GM18502 (cell line): Measurements from ENCODE around the gene MB.
"Not testable (repeated sequence)": the region's sequence is repeated elsewhere in the genome, so short reads cannot be mapped to it uniquely, and the experiment has no call there.

Experiments
- ATAC-seq: cut with Tn5 transposase; IDR thresholded peaks from one replicate; pipeline ENCODE4 v1.9.1; 2021; ENCODE audit warnings: mild to moderate bottlenecking; ENCODE audit not compliant: unreplicated experiment, poor library complexity

The MB gene

DNA sequence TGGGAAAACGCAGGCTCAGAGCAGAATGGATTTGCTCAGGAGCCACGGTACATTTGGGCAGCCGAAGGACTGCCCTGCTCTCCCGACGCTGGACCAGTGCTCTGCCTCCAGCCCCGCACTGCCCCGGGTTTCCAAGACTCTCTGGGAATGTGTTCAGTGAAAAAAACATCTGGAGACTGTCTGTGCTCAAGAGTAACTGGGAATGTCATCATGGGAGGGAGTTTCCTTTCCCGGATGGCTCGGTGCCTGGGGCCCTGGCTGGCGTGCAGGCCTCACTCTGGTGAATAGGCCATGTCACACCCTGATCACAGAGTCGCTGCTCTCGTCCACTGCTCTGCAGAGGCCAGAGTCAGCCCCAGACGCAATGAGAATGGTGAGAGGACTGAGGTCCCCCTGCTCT, 21.3 kb upstream of the MB start:
- ATAC-seq = no peak

DNA sequence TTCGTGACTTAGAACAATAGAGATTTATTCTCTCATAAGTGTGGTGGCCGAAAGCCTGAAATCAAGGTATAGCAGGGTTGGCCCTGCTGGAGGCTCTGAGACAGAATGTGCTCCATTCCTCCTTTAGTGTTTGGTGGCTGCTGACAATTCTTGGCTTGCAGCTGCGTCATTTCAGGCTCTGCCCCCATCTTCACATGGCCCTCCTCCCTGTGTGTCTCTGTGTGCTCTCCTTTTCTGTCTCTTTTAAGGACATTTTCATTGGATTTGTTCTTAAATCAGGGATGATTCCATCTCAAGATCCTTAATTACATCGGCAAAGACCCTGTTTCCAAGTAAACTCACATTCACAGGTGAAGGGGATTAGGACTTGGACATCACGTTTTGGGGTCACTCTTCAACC, 20.9 kb upstream of the MB start:
- ATAC-seq = no peak

- ATAC-seq = no peak
Measured at GRCh38 chr22:35637254-35637653, 20.1 kb upstream of the MB start.

DNA sequence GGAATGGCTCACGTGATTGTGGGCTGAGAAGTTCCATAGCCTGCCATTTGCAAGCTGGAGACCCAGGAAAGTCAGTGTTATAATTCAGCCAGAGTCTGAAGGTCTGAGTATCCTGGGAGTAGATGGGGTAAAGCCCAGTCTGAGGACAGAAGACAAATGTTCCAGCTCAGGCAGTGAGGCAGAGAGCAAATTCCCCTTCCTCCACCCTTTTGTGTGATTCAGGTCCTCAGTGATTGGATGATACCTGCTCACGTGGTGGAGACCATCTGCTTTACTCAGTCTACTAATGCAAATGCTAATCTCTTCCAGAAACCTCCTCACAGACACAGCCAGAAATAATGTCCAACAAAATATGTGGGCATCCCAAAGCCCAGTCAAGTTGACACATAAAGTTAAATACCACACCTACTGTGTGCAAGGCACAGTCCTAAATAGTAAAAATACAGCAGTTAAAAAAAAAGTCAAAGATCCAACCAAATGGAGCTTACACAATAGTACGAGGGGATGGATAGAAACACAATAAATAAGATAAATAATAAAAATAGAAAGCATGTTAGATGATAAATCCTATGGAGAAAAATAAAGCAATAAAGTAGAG, 17.9 kb upstream of the MB start:
- no peak for ATAC-seq

DNA sequence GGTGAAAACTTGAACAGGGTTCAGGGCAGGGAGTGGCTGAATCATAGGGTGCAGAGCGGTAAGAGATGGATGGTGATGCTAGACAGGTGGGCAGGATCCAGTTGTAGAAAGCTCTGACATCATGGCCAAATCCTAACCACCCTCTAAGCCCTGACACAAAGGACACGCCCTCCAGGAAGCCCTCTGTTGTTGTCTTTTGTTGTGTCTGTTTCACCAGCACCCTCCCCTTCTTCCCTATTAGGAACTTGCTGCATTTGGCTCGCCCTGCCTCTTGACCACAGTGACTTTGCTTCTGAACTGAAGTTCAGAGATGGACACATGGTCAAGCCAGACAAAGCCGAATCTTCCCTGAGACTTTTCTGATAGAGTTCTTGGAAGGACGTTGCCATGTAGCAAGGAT, 16.9 kb upstream of the MB start:
- ATAC-seq = no peak

DNA sequence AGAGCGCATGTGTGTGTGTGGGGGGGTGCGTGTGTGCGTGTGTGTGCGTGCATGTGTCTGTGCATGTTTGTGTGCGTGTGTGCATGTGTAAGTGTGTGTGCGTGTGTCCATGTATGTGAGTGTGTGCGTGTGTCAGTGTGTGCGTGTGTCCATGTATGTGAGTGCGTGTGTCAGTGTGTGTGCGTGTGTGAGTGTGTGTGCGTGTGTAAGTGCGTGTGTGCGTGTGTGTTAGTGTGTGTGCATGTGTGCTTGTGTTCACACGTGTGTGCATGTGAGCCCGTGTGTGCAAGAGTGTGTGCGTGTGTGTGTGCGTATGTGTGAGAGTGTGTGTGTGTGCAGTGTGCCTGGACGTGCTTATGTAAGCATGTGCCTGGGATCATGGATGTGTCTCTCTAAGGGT, 16.4 kb upstream of the MB start:
- ATAC-seq = no peak

GRCh38 chr22:35632935-35633334, 15.8 kb upstream of the MB start:
- ATAC-seq = no peak

GRCh38 chr22:35631597-35631996, 14.5 kb upstream of the MB start:
- no peak for ATAC-seq

DNA sequence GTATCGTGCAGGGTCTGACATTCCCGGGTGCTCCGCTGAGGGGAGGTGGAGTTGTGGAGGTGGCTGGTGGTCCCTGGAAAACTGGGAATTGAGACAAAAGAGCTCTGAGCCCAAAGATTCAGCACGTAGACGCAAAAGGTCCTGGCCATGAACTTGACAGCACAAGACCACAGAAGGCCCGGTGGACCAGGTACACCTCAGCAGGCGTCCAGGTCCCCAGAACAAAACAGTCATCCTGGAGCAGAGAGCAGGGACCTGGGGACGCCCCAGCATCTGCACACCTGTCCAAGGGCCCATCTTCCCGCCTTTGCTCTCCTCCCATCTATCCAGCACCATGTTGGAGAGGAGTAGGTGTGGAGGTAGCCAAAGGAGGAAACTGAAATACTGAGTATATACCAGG, 13.8 kb upstream of the MB start:
- no peak for ATAC-seq

DNA sequence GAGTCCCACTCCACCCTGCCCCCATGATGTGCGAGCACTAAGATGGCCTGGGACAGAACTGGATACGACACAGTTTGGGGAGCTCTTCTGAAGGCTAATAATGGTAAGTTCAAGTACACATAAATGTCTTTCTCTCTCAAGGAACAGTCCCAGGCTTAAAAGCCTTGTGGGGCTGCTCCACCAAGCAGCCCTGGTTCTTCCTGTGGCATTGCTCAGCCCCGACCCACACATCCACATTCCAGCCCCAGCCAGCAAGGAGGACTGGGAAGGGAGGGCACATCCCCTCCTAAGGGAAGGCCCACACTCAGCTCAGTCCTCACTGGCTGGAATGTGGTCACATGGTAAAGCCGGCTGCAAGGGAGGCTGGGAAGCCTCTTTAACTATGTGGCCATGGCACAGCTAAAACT, 13.3 kb upstream of the MB start:
- ATAC-seq = no peak

DNA sequence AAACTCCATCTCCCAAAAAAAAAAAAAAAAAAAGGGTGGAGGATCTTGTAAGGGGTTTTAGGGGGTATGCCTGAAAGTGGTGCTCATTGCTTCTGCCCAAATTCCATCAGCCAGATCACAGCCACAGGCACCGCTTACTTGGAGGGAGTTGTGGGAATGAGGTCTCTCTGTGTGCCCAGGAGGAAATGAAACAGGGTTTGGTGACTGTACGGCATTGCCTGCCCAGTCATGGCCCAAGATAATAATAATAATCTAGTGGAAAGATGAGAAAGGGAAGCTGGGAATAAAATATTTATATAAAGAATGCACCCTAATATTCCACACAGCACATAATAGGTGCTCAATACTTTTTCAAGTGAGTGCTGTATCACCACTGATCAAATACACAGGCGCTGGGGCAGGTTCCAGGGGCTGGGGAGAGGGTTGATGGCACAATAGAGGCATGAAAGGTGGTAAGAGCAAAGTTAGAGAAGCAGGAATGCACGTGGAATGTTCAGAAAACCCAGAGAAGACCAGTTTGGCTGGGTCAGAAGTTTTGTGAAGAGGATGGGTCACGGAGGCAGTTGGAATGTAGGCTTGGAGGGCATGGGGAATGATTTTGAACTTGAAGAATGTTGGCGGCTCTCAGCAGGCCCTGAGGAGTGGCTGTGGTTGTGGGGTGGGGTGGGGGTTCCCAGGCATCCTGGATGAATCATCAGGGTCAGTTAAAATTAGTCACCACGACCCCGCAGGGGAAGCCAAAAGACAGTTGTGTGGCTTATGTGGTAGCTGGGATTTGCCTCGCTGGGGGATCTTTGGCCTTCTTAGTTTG, 12.5 kb upstream of the MB start:
- ATAC-seq = no peak

DNA sequence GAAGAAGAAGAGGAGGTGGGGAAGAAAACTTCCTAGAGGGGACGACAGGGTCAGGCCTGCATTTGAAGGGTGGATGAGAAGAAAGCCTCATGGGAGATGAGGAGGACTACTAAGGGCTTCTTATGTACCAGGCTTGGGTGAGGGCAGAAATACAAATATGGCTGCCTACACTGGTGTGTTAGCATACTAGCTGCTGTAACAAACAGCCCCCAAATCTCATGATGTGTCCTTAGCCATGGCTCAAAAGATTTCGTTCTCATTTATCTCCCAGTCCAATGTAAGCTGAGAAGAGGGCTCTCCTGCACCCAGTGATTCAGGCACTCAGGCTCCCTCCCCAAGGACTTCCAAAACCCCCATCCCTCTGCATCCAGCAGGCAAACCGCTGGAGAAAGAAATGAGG, 11.6 kb upstream of the MB start:
- no peak for ATAC-seq

GRCh38 chr22:35627267-35628041, 10.3 kb upstream of the MB start:
- ATAC-seq = no peak

DNA sequence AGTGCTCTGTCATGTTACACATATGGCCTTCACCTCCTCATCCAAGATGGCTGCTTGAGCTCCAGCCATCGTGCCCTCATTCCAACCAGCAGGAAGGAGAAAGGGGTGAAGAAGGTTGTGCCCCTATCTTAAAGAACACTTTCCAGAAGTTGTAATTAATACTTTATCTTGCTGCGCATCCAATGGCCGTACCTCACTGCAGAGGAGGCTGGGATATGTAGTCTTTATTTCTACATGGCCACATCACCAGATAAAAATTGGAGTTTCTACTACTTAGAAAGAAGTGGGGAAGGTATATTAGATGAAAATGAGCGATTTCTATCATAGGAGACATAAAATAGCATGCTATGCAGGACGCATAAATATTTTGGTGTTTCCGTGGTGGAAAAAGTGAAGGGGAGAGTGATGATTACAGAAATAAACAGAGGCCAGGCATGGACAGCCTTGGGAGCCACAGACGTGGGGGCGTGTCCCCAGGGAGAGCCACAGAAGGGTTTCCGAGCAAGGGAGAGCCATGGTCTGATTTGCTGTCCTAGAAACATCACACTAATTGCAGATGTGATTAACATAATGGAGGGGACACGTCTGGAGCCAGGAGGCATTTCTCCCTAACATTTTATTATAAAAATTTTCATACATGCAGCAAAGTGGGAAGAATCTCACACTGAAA, 8.8 kb upstream of the MB start:
- ATAC-seq = no peak

DNA sequence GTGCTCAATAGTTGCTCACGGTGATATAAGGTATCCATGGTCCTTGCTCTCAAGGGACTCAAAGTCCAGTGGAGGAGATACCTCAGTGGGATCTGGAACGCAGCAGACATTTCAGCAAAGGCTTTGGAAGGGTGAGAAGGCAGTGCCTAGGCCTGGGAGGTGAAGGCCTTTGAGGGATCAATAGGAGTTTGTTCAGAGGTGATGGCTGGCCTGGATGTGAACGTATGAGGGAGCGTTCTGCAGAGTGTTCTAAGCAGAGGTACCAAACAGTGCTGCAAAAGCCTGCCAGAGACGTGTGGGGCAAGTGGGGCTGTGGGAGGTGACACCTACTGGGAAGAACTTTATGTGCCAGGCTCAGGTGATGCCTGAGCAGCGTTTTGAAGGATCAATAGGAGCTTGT, 7.4 kb upstream of the MB start:
- no peak for ATAC-seq

- not testable (repeated sequence) for ATAC-seq
Measured at GRCh38 chr22:35623885-35624284, 6.8 kb upstream of the MB start.

DNA sequence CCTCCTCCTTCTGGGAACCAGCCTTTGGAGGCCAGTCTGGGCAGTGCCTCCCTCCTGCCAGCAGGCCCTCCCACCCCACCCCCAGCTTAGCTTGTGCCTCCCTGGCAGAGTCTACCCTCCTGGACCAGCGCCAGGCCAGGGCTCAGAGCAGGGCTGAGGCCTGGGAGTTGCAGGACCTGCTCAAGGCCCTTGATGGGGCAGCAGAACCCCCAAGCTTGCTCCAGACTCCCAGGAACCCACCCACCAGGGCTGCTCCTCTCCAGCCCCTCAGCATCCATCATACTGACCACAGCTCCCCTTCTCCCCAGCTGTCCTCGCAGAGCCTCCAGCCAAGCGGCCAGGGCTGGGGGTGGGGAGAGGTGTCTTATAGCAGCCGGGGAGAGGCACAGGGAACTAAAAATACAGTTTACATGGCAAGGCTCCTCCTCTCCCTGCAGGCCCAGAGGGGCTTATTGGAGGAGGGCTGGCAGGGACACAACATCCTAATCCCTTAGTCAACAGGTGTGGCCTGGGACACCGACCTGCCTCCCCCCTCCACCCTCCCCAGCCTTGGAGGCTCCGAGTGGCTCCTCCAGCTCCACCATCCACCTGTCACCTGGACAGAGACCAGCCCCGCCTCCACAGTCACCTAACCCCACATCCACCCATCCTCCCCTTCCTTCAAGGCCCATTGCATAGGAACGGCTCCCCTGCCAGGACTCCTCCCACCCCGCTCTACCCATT, 5.2 kb upstream of the MB start:
- no peak for ATAC-seq

- no peak for ATAC-seq
Measured at GRCh38 chr22:35621451-35621850, 4.3 kb upstream of the MB start.

- no peak for ATAC-seq
Measured at GRCh38 chr22:35620624-35621251, 3.6 kb upstream of the MB start.
